Retina (tissue), 1 donor: Measurements from ENCODE around the gene BHLHE40.
"Not testable (repeated sequence)": the region's sequence is repeated elsewhere in the genome, so short reads cannot be mapped to it uniquely, and the experiment has no call there.

ENCODE experiments used
- DNase-seq: peaks from one replicate; pipeline ENCODE4 v3.0.0-alpha.2; 2016

BHLHE40 gene

DNA sequence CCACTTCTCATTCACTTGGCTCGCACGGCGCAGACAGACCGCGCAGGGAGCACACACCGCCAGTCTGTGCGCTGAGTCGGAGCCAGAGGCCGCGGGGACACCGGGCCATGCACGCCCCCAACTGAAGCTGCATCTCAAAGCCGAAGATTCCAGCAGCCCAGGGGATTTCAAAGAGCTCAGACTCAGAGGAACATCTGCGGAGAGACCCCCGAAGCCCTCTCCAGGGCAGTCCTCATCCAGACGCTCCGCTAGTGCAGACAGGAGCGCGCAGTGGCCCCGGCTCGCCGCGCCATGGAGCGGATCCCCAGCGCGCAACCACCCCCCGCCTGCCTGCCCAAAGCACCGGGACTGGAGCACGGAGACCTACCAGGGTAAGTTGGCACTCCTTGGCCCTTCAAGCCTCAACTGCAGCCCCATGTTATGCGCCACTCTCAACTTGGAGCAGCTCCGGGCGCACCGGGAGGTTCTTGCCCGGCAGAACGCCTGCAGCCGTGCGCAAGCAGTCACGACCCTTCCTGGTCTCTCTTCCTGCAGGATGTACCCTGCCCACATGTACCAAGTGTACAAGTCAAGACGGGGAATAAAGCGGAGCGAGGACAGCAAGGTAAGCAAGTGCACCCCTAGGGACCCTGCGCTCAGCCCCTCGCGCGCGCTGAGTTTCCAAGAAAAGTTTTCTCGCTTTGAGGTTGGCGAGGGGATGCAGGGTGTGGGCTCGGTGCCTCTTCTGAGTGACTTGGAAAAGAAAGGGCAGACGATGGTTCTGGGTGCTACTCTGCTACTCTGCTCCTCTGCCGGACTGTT is at the start of gene BHLHE40:
TSS of gene BHLHE40 (plus strand) at position 10 of the 801 bp plus-strand sequence. CDS start at position 292, 282 bp downstream.
- peak; percentile 86 for DNase-seq

DNA sequence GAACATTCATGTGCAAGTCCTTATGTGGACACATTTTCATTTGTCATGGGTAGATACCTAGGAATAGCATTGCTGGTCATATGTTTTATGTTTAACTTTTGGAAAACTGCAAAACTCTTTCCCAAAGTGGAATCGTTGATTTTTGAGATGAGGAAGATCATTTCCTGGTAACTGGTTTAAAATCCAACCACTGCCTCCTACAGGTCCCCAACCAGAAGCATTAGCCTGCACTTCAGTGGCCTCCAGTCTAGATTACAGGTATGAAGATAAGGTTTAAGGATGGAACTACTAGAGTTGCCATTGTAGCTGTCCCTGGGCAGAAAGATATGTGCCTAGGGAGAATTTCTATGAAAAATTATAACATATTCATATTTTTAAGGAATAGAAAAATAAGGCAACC is 48.7 kb upstream of the BHLHE40 start:
- no peak for DNase-seq

DNA sequence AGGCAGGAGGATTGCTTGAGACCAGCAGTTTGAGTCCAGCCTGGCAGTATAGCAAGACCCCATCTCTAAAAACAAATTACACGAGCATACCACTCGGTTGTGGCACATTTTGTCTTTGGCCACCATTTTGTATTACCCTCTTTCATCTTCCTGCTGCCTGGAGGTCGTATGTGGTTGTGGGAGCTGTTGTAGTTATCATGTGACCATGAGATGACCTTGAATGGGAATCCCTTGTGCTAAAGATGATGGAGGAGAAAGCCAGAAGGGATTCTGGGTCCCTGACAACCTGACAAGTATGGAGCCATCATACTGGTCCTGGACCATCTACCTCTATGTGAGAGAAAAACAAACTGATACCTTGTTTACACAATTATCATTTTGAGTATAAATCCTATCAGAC is 45.2 kb upstream of the BHLHE40 start:
- DNase-seq, result no peak

DNA sequence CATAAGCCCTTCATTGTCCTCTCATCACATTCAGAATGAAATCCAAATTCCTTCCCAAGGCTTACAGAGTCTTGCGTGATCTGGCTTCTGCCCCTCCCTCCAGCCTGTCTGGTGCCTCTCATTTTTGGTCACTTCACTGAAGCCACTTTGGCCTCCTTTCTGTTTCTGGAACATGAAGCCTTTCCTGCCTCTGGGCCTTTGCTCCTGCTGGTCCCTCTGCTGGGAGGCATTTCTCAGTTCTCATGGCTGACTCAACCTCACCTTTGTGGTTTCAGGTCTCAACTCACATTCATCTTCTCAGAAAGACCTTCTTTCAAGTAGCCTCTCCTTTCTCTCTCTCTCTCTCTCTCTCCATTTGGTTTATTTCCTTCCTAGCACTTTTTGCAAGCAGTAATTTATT is 43.9 kb upstream of the BHLHE40 start:
- DNase-seq, result no peak

DNA sequence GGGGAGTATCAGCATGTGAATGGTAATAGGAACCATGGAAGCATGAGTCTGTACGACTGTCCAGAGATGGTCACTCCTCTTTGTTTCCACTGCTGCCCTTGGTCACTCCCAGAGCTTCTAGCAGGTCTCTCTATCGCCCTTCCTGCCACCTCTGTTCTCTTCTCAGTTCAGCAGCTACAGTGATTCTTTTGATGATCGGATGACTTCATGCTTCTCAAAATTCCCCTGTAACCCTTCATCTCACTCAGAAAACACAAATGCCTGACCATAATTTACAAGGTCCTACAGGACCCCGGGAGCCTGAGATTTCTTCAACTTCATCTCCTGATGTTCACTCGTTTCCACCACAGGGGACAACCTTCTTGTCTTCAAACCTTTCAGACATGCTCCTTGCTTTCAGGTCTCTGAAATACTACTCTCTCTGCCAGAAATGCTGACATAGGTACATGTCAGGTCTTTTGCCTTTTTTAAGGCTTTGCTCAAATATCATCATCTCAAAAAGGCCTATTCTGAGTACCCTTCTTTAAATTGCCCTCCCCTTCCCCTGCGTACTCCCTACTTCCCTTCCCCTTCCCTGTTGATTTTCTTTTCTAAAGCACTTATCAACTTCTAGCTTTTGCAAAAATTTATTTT is 42.1 kb upstream of the BHLHE40 start:
- no peak for DNase-seq

DNA sequence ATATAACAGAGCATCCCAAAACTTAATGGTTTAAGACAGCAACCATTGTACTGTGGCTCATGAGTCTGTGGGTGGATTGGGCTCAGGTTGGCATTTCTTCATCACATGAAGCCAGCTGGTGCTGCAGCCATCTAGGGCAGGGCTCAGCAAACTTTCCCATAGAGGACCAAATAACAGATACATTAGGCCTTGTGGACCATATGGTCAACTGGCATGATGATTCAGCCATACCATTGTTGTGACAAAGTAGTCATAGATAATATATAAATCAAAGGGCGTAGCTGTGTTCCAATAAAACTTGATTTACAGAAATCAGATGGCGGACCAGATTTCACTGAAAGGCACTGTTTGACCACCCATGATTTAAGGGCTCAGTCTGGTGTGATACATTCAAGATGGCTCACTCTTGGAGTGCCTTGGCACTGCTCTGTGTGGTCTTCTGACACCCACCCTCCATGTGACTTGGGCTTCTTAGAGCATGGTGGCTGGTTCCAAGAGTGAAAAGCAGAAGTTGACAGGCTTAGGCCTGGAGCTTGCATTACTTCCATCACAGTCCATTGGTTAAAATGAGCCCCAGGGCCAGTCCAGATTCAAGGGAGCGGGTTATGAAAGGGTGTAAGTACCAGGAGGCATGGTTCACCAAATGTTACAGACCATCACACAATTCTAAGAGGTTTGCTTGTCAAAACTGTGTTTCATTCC is 40.8 kb upstream of the BHLHE40 start:
- no peak for DNase-seq

DNA sequence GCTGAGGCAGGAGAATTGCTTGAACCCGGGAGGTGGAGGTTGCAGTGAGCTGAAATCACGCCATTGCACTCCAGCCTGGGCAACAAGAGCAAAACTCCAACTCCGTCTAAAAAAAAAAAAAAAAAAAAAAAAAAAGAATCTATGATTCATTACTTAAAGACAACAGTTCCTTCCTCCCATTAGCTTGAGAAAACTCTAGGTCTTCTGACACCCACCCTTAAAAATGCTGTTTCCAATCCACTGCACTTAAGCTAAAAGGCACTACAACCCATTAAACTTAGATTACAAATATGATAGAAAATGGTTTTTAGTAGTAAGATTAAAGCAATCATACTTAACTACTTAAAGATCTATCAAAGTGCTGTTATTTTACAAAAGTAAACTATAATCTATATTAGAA is 40.0 kb upstream of the BHLHE40 start:
- DNase-seq, result no peak

DNA sequence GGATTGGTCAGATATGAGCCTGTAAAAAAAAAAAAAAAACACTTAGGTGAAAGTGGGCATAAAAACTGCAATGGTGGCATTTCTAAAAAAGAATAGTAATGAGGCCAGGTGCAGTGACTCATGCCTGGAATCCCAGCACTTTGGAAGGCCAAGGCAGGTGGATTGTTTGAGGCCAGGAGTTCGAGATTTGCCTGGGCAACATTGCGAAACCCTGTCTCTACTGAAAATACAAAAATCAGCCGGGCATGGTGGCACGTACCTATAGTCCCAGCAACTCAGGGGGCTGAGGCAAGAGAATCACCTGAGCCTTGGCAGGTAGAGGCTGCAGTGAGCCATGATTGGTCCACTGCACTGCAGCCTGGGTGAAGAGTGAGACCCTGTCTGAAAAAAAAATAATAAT is 38.3 kb upstream of the BHLHE40 start:
- DNase-seq, result no peak

DNA sequence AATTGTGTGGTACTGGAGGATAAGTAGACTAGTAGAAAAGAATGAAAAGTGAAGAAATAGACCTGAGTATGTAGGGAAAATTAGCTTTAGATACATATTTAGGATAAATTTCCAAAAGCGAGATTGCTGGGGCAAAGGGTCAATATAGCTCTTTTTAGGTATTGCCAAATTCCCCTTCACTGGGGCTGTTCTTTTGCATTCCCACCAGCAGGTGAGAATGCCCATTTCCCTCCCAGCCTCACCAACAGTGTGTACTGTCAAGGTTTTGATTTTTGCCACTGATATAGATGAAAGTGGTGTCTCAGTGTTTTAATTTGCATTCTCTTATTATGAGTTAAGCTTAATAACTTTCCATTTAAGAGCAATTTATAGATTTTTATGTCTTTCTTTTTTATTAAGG is 35.7 kb upstream of the BHLHE40 start:
- DNase-seq, result no peak

DNA sequence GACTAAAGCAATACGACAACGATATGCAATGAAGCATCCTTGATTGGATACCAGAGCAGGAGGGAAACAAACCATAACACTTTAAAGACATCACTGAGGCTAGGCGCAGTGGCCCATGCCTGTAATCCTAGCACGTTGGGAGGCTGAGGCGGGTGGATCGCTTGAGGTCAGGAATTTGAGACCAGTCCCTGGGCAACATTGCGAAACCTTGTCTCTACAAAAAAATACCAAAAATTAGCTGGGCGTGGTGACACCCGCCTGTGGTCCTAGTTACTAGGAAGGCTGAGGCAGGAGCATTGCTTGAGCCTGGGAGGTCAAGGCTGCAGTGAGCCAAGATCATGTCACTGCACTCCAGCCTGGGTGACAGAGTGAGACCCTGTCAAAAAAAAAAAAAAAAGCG is 33.9 kb upstream of the BHLHE40 start:
- no peak for DNase-seq

DNA sequence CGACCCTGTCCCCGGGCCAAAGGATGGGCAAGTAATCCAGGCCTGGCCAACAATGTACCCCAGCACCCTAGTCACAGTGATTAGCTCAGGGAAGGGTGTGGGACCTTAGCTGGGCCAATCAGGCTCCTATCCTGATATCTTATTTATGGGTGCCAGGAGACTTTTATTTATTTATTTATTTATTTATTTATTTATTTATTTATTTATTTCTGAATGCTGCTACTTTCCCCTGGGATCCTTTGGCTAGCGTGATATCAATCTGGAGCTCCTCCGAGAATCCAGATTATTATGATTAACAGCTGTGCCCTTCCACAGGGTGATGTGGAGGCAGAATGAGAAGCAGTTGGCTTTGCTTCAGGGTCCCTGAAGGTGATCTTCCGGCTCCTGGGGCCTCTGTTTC is 32.2 kb upstream of the BHLHE40 start:
- no peak for DNase-seq

DNA sequence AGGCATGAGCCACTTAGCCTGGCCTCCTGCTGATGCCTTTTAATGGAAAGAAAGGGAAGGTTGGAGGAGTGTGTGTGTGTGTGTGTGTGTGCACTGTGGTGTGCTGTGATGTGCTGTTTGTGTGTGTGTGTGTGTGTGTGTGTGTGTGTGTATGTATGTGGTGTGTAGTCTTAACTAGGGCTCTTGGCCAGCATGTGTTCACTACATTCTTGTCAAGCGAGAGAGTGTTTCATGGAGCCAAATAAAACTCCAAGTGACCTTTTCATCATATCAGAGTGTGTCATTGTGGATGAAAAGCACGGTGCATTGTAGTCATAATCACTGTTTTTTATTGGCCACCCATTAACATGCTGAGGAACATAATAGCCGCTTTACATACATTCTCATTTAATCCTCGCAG is 30.8 kb upstream of the BHLHE40 start:
- no peak for DNase-seq

DNA sequence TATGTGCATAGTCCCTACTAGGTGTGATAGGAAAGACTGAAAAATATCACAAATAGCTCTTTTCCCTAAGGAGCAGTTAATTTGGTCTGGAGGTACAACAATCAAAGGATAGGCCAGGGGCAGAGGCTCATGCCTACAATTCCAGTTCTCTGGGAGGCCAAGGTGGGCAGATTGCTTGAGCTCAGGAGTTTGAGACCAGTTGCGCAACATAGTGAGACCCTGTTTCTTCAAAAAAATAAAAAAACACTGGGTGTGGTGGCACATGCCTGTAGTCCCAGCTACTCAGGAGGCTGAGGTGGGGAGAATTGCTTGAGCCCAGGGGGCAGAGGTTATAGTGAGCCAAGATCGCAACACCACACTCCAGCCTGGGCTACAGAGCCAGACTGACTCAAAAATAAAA is 30.2 kb upstream of the BHLHE40 start:
- DNase-seq, result no peak

DNA sequence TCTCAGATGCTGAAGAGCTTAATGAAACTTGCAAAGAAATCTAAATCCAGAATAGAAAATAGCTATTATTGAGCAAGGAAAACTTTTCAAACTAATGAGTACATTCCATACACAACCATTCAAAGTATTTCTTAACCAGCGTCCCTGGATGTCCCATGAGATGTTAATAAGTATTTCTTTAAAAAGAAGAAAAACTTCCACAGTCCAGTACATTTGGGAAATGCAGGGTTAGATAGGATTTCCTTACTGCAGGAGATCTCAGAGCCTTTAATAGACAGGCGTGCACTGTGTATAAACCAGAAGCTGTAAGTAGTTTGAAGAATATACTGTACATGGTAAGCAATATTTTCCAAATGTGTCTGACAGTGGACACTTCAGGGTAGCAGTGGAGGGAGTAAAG is 29.6 kb upstream of the BHLHE40 start:
- DNase-seq, result no peak

DNA sequence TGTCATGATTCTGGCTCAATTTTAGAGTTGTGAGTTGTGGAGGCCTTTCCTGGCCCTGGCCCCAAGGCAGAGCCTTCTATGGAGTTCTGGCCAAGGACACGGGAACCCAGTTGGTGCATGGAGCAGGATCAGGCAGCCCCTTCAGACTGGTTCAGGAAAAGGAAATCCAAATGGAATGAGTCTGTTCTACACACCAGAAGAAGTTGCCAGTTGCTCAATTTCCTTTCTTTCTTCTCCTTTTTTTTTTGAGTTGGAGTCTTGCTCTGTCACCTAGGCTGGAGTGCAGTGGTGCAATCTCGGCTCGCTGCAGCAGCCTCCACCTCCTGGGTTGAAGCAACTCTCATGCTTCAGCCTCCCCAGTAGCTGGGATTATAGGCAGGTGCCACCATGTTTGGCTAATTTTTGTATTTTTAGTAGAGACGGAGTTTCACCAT is 28.9 kb upstream of the BHLHE40 start:
- no peak for DNase-seq

DNA sequence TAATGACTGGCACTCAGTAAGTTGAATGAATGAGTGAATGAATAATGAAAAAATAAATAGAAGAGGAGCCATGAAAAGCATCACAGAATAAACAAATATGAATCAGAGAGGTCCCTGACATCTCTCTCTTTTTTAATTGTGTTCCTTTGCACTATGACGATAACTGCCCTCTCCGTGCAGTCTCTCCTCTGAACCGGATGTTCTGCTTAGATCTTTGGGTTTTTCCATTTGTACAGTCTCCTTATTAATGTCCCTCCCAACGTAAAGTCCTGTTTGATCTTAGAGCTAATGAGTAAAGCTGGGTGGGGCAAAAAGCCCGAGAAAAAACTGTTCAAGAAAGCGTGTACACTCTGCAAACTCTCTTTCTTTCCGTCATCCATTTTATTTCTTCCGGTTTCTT is 28.3 kb upstream of the BHLHE40 start:
- no peak for DNase-seq

DNA sequence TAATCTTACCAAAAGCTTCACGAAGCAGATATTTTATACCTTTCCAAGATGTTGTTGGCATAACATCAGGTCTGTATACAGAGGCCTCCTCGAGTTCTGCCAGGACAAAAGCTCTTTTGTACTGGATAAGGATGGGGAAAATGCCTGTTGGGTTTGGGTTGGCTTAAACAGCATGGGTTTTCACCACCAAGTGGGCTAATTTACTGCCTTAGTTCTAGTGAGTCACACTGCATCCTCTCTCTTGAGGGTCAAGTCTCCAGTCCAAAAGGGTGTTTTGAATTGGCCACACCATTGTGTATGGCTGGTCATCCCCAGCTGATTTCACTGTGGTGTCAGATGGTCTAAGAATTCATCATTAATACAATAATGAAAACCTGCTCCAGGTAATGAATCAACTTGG is 26.1 kb upstream of the BHLHE40 start:
- no peak for DNase-seq

DNA sequence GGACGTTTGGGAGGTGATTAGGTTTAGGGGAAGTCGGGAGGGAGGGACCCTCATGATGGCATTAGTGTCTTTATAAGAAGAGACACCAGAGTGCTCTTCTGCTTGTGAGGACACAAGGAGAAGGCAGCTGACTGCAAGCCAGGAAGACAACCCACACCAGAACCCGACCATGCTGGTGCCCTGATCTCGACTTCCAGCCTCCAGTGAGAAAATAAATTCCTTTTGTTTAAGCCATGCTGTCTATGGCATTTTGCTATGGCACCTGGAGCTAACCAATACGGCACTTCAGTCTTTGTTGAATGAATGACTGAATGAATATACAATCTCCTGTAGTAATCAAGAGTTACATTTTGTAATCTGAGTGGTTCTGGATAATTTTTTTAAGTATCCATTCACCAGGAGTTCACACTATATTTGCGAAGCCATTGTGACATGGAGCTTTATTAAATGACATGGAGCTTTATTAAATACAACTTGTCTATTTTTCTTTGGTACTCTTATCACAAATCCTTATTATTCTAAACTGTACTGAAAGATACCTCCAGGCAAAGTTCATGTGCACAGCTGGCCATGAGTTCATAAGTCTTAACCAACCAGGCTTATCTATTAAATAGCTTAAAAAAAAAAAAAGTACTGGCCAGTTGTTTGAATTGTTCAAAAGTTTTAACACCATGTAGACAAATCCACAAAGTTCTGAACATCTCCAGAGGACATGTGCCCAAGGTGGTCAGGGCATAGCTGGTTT is 24.8 kb upstream of the BHLHE40 start:
- no peak for DNase-seq

DNA sequence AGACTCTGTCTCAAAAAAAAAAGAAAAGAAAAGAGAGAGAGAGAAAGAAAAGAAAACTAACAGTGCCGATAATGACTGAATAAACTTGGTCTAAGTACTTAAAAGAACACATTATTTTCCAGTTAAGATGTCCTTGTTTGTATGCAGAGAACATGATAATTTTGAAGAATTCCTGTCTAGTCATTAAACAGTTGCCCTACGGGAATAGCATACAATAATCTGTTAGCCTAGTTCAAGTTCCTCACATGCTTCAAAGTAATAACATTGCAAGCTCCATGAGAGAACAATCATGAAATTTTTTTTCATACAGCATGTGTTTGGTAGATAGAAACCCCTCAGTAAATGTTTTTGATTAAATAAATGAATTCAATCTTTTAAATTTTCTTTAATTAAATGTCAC is 23.1 kb upstream of the BHLHE40 start:
- DNase-seq, result no peak

DNA sequence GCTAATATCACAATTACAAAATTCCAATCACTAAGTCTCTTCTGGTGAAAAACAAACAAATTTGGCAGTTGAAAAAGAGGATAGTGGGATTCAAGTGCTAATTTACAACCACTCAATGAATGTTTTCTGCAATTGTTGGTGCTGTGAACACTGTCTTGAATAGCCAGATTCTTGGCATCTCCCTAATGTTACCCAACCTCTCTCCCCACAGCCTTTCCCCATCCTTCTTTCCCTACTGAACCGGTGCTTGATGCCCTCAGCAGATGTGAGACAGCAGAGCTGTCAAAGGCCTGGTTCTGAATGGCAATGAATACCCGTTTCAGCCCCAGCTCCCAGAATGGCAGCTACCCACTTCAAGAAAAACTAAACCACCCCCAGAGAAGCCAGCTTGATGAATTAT is 22.5 kb upstream of the BHLHE40 start:
- DNase-seq, result no peak

DNA sequence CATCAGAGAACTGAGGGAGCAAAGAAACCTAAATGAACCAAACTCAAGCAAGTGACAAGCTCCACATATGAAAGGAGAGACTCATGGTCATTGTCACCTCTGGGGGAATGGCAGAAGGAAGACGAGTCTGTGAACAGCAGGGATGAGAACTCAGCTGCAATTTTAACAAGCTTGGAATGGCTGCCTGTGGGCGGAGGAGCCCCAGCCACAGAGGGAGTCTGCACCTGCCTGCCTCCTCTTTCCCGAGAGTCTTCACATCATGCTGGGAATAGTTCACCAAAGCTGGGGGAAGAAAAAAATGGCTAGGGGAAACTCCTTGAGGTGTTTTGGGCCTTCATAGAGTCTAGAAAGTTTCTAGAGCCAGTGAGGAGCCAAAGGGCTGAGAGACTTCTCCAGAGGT is 21.3 kb upstream of the BHLHE40 start:
- DNase-seq, result no peak

DNA sequence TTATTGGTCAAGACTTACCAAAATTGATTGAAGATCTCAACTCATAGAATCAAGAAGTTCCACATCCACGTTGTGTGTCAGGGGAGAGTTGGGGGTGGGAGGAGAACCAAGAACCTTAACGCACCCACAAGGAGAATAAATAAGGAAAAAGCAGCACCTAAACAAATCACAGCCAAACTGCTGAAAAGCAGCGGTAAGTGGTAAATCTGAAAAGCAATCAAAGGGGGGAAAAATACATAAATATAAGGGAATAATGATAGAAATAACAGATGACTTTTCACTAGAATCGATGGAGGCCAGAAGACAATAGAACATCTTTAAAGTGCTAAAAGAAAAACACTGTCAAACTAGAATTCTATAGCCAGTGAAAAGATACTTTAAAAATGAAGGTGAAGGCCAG is 20.1 kb upstream of the BHLHE40 start:
- DNase-seq, result no peak

DNA sequence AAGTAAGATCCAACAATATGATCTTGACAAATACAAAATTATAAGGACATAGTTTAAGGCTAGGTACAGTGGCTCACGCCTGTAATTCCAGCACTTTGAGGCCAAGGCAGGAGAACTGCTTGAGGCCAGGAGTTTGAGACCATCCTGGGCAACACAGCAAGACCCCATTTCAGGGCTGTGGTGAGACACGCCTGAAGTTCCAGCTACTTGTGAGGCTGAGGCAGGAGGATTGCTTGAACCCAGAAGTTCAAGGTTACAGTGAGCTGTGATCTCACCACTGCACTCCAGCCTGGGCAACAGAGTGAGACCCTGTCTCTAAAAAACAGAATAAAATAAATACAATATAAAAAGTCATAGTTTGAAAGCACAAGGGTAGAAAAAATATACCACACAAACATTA is 17.4 kb upstream of the BHLHE40 start:
- DNase-seq, result not testable (repeated sequence)
